HepG2 (cell line): Measurements from ENCODE around the gene HSF4. TPM values are rescaled to one million over a fixed set of nuclear protein-coding genes. Genes with fewer than 3 reads are reported as not detected.

Experiments
- ATAC-seq: fragments of 200-7000 bp; cut with Tn5 transposase; 3 replicates; pipeline ENCODE4 v1.9.1; 2020; ENCODE audit warnings: mild to moderate bottlenecking, moderate library complexity
- BruUV-seq: library from RNA; stranded (reverse); fragments of 400-500 nt; replicated peaks from 2 replicates; lab custom pipeline; 2021; lab: Mats Ljungman, UMichigan
- CTCF ChIA-PET: fragments of 300-600 bp; formaldehyde crosslinking; extraction: SDS; loops from one replicate; lab custom pipeline; 2021; ENCODE audit warnings: low total read pairs, inconsistent platforms, low intra/inter-chr PET ratio; lab: Yijun Ruan, JAX
- POLR2A ChIA-PET: fragments of 350-600 bp; sonication (Branson Sonifier 250); formaldehyde crosslinking; loops from one replicate; lab custom pipeline; 2020; ENCODE audit warnings: antibody characterized with exemption, inconsistent platforms; lab: Yijun Ruan, JAX
- DNase-seq: peaks from one replicate; pipeline ENCODE4 v3.0.0-alpha.2; 2015; ENCODE audit warnings: low spot score
- FAIRE-seq: peaks from 3 replicates; lab custom pipeline; 2011; peaks lifted over from hg19 to GRCh38; lab: Jason Lieb, UNC
- H2AFZ ChIP-seq: one replicate; pipeline ENCODE4 v1.6.1; 2011; ENCODE audit warnings: low read length, inconsistent platforms
- H3K27ac ChIP-seq: fragments of 300-600 bp; 3 replicates; pipeline ENCODE4 v1.8.0; 2011; ENCODE audit warnings: mixed run types, mild to moderate bottlenecking, mixed read lengths, low read length, inconsistent platforms; ENCODE audit not compliant: insufficient read depth; ENCODE audit errors: extremely low read length
- H3K27me3 ChIP-seq, 2 experiments: fragments of 200-600 bp in 1 of 2; 2 replicates in 1 of 2; 3 replicates in 1 of 2; pipeline versions ENCODE4 v1.6.0 to v1.8.0; 2011; ENCODE audit warnings: low read length in 2 of 2, mild to moderate bottlenecking in 2 of 2, moderate library complexity in 2 of 2, inconsistent platforms in 1 of 2; ENCODE audit not compliant: insufficient read depth in 2 of 2, control insufficient read depth in 1 of 2
- H3K36me3 ChIP-seq, 2 experiments: fragments of 200-600 bp in 1 of 2; replicated peaks in 1 of 2; 2 replicates in 1 of 2; 3 replicates in 1 of 2; pipeline versions ENCODE4 v1.5.1 to v1.8.0; 2011; ENCODE audit warnings: low read length in 2 of 2, inconsistent platforms in 1 of 2; ENCODE audit not compliant: insufficient read depth in 2 of 2, control insufficient read depth in 1 of 2
- H3K4me1 ChIP-seq: 2 replicates; pipeline ENCODE4 v1.5.1; 2012; ENCODE audit warnings: low read length, inconsistent platforms; ENCODE audit not compliant: insufficient read depth
- H3K4me2 ChIP-seq: 2 replicates; pipeline ENCODE4 v1.6.0; 2011; ENCODE audit warnings: low read depth, low read length, inconsistent platforms
- H3K4me3 ChIP-seq, 3 experiments: fragments of 200-600 bp in 1 of 3; sonication (generic), shearing (Covaris generic) in 1 of 3; replicated peaks in 1 of 3; 2 replicates each; pipeline ENCODE4 v1.5.1; 2011 to 2016; ENCODE audit warnings: low read length in 3 of 3, inconsistent platforms in 2 of 3, low read depth in 2 of 3, mild to moderate bottlenecking in 2 of 3, control low read depth in 1 of 3, mixed read lengths in 1 of 3; ENCODE audit not compliant: insufficient read depth in 1 of 3
- H3K79me2 ChIP-seq: one replicate; pipeline ENCODE4 v1.6.1; 2011; ENCODE audit warnings: low read length, inconsistent platforms; ENCODE audit not compliant: insufficient read depth
- H3K9ac ChIP-seq: 2 replicates; pipeline ENCODE4 v1.6.0; 2011; ENCODE audit warnings: mild to moderate bottlenecking, low read depth, low read length, inconsistent platforms; ENCODE audit not compliant: insufficient read depth
- H3K9me3 ChIP-seq: 2 replicates; pipeline ENCODE4 v1.5.1; 2012; ENCODE audit warnings: mild to moderate bottlenecking, low read length
- H4K20me1 ChIP-seq: 2 replicates; pipeline ENCODE4 v1.6.0; 2011; ENCODE audit warnings: inconsistent platforms, mild to moderate bottlenecking, low read length, moderate library complexity; ENCODE audit not compliant: insufficient read depth
- CBFB ChIP-seq: sonication (generic); formaldehyde crosslinking; IDR thresholded peaks from 2 replicates; pipeline ENCODE4 v1.4.0; 2020; ENCODE audit warnings: missing genetic modification reagents
- CCDC6 ChIP-seq: sonication (generic); formaldehyde crosslinking; IDR thresholded peaks from 2 replicates; pipeline ENCODE4 v1.8.1; 2022; ENCODE audit warnings: mild to moderate bottlenecking, missing genetic modification reagents, moderate library complexity
- DMTF1 ChIP-seq: sonication (generic); formaldehyde crosslinking; IDR thresholded peaks from 2 replicates; pipeline ENCODE4 v1.4.0; 2020; ENCODE audit warnings: mild to moderate bottlenecking, missing genetic modification reagents
- KLF13 ChIP-seq: sonication (generic); formaldehyde crosslinking; IDR thresholded peaks from 2 replicates; pipeline ENCODE4 v1.4.0; 2020; ENCODE audit warnings: mild to moderate bottlenecking, missing genetic modification reagents
- SMYD3 ChIP-seq: sonication (generic); formaldehyde crosslinking; IDR thresholded peaks from 2 replicates; pipeline ENCODE4 v1.8.1; 2023; ENCODE audit warnings: mild to moderate bottlenecking, missing genetic modification reagents
- ZFX ChIP-seq: sonication (generic); formaldehyde crosslinking; IDR thresholded peaks from 2 replicates; pipeline ENCODE4 v1.4.0; 2020; ENCODE audit warnings: mild to moderate bottlenecking, low read depth, missing genetic modification reagents, moderate library complexity
- ZNF468 ChIP-seq: sonication (generic); formaldehyde crosslinking; IDR thresholded peaks from 2 replicates; pipeline ENCODE4 v1.8.0; 2022; ENCODE audit warnings: mild to moderate bottlenecking, moderate library complexity, missing genetic modification reagents
- ZSCAN22 ChIP-seq: sonication (generic); formaldehyde crosslinking; IDR thresholded peaks from 2 replicates; pipeline ENCODE4 v1.4.0; 2020; ENCODE audit warnings: mild to moderate bottlenecking, missing genetic modification reagents
- WGBS: methylation state at CpG from one replicate; pipeline ENCODE4 v1.1.6; 2017; ENCODE audit warnings: low lambda C conversion rate; 5-methylcytosine and 5-hydroxymethylcytosine counted together
- in situ Hi-C: cut with HindIII; loops from 2 replicates; pipeline ENCODE4 v1.10.0; 2017; ENCODE audit warnings: low pct_unique_long_range_greater_than_20kb; ENCODE audit not compliant: extremely low pct_ligation_motif_present
- intact Hi-C: fragments of 100-400 bp; cut with micrococcal nuclease; formaldehyde crosslinking; loops from one replicate; pipeline ENCODE4 v1.10.0; 2022; ENCODE audit not compliant: unreplicated experiment
- polyA plus RNA-seq, 8 experiments: library from polyadenylated mRNA; depleted of rRNA in 3 of 8; stranded (reverse) in 7 of 8; unstranded in 1 of 8; fragments of >200 nt; fragmentation: Illumina TruSeq in 4 of 8; extraction: Trizol in 4 of 8; gene quantifications; 2 replicates each; pipeline versions ENCODE4 v1.2.1 to v1.2.3, GENCODE V29; 2011 to 2016; ENCODE audit warnings: low read depth in 4 of 8, missing spikeins in 1 of 8, mixed read lengths in 1 of 8; ENCODE audit not compliant: insufficient read depth in 1 of 8
- total RNA-seq, 5 experiments: library from RNA; depleted of rRNA; stranded (reverse); fragments of >200 nt; fragmentation: Illumina TruSeq; extraction: Trizol; gene quantifications; 2 replicates each; pipeline ENCODE4 v1.2.3, GENCODE V29; 2016; ENCODE audit warnings: low read depth in 1 of 5
- TF ChIP-seq, protein P1 (sequence below): sonication (generic); formaldehyde crosslinking; IDR thresholded peaks from 2 replicates; pipeline ENCODE4 v1.5.1; 2020; ENCODE audit warnings: mild to moderate bottlenecking, missing genetic modification reagents, moderate library complexity

HSF4 gene
- total and polyA plus RNA-seq, 2 of the 13 experiments (the other 11 are each of a cell fraction or from before 2014, with no cell fraction given) = 3.5 to 16.9 TPM

DNA sequence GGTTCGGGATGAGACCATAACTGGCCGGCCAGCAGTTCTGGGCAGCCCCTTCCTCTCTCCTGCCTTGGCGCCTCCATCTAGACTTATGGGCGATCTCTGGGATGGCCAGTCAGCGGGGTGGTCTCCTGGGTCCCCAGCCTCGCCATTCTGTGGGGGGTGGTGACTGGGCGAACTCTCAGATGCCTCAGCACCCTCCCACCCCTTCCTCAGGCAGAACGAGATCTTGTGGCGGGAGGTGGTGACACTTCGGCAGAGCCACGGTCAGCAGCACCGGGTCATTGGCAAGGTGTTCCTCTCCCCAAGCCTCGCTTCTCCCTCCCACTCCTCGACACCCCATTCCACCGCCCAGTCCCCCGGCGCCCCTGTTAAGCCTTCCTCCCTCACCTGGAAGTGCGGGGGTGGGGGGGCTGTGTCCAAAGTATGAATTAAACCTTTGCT is 1.6 kb downstream of the HSF4 start:
- Histone ChIP-seq H3K27me3 (peaks cover 9 to 40% of the 10 kb centered on the region in 2 experiments), H3K79me2 (no peaks in the 10 kb centered on the region), H3K36me3 (no peaks in the 10 kb centered on the region), H3K9me3 (no peaks in the 10 kb centered on the region), H3K4me1 (peaks cover 49% of the 10 kb centered on the region), H3K9ac (no peak overlapping the region), H4K20me1 (no peaks in the 10 kb centered on the region), H3K4me3 (no peak overlapping the region; a peak in 1 of 6 replicates), H2AFZ (no peak overlapping the region), H3K27ac (no peak overlapping the region), H3K4me2 (no peak overlapping the region)
- FAIRE-seq (no peak), DNase-seq (no peak), ATAC-seq (no peak)
- POLR2A ChIA-PET = no interaction called here
- no TSS peak for BruUV-seq
- intact Hi-C loops = no loop called here
- WGBS = 34% methylated on average over 12 of the region's 18 CpGs
- TF ChIP-seq ZSCAN22 (CRISPR knock-in tag) (no peak), SMYD3 (CRISPR knock-in tag) (no peak), DMTF1 (CRISPR knock-in tag) (no peak), ZNF468 (CRISPR knock-in tag) (no peak), KLF13 (CRISPR knock-in tag) (no peak), CBFB (CRISPR knock-in tag) (no peak)
- in situ Hi-C loops = no loop called here
- CTCF ChIA-PET = no interaction called here

- H3K79me2 ChIP-seq = no peaks in the 10 kb centered on the region
- POLR2A ChIA-PET = no interaction called here
- intact Hi-C loops = no loop called here
- H4K20me1 ChIP-seq = no peaks in the 10 kb centered on the region
- CTCF ChIA-PET = no interaction called here
- no peak overlapping the region for H3K27ac ChIP-seq
- no peak overlapping the region for H3K9ac ChIP-seq
- H3K4me1 ChIP-seq = peaks cover 49% of the 10 kb centered on the region
- H3K27me3 ChIP-seq = peaks cover 9 to 40% of the 10 kb centered on the region in 2 experiments
- FAIRE-seq (no peak), DNase-seq (no peak), ATAC-seq (no peak)
- H2AFZ ChIP-seq = no peak overlapping the region
- in situ Hi-C loops = no loop called here
- no peaks in the 10 kb centered on the region for H3K36me3 ChIP-seq
- H3K4me3 ChIP-seq = no peak overlapping the region; a peak in 1 of 6 replicates
- BruUV-seq = no TSS peak
- WGBS = 34% methylated on average over 5 of the region's 5 CpGs
- H3K4me2 ChIP-seq = no peak overlapping the region
- H3K9me3 ChIP-seq = no peaks in the 10 kb centered on the region
- TF ChIP-seq, protein P1, sequence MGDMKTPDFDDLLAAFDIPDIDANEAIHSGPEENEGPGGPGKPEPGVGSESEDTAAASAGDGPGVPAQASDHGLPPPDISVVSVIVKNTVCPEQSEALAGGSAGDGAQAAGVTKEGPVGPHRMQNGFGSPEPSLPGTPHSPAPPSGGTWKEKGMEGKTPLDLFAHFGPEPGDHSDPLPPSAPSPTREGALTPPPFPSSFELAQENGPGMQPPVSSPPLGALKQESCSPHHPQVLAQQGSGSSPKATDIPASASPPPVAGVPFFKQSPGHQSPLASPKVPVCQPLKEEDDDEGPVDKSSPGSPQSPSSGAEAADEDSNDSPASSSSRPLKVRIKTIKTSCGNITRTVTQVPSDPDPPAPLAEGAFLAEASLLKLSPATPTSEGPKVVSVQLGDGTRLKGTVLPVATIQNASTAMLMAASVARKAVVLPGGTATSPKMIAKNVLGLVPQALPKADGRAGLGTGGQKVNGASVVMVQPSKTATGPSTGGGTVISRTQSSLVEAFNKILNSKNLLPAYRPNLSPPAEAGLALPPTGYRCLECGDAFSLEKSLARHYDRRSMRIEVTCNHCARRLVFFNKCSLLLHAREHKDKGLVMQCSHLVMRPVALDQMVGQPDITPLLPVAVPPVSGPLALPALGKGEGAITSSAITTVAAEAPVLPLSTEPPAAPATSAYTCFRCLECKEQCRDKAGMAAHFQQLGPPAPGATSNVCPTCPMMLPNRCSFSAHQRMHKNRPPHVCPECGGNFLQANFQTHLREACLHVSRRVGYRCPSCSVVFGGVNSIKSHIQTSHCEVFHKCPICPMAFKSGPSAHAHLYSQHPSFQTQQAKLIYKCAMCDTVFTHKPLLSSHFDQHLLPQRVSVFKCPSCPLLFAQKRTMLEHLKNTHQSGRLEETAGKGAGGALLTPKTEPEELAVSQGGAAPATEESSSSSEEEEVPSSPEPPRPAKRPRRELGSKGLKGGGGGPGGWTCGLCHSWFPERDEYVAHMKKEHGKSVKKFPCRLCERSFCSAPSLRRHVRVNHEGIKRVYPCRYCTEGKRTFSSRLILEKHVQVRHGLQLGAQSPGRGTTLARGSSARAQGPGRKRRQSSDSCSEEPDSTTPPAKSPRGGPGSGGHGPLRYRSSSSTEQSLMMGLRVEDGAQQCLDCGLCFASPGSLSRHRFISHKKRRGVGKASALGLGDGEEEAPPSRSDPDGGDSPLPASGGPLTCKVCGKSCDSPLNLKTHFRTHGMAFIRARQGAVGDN (CRISPR knock-in tag) = peak; percentile 30; the same call in 1 of the 2 replicates
- TF ChIP-seq CCDC6 (no peak), ZFX (CRISPR knock-in tag) (peak; percentile 28; the same call in 1 of the 2 replicates)
Observed at GRCh38 chr16:67166598-67167168, 2.1 kb downstream of the HSF4 start.
